Measurements from ENCODE around the gene MAP7. TPM values are rescaled to one million over a fixed set of nuclear protein-coding genes. Genes with fewer than 3 reads are reported as not detected.

Gene MAP7
- total and polyA plus RNA-seq, 2 experiments from 2014 or later, result 44.7 to 49.2 TPM

- TF ChIP-seq ETS1 (IDR thresholded peaks at IDR 0.05) (no peak), STAT1 (IDR thresholded peaks at IDR 0.05; ENCODE audit: unreplicated experiment) (no peak), ZNF462 (CRISPR knock-in tag; IDR thresholded peaks at IDR 0.05) (no peak), ZNF114 (CRISPR knock-in tag; IDR thresholded peaks at IDR 0.05) (no peak), POLR2AphosphoS5 (IDR thresholded peaks at IDR 0.05; ENCODE audit: low read depth) (no peak), CREB1 (CRISPR knock-in tag; IDR thresholded peaks at IDR 0.05; ENCODE audit: low read depth) (no peak), EZH2 (IDR thresholded peaks at IDR 0.05; ENCODE audit: low read depth, unreplicated experiment) (no peak)
Observed at GRCh38 chr6:136343275-136343674, 206.9 kb downstream of the MAP7 start (continued).

GRCh38 chr6:136341967-136342366, 208.3 kb downstream of the MAP7 start:
- no peaks in the 10 kb centered on the region for H3K9me2 ChIP-seq (ENCODE audit: insufficient read depth)
- H3K36me3 Mint-ChIP-seq (ENCODE audit: low read depth), result peaks cover 19% of the 10 kb centered on the region
- no peak overlapping the region for H3K4me3 ChIP-seq
- H3K79me2 ChIP-seq (replicated peaks; ENCODE audit: insufficient read depth), result no peaks in the 10 kb centered on the region
- ATAC-seq (no peak), DNase-seq (ENCODE audit: low spot score) (no peak)
- no peak overlapping the region for H3K4me2 ChIP-seq
- no peaks in the 10 kb centered on the region for H3K27me3 ChIP-seq (ENCODE audit: insufficient read depth)
- no peaks in the 10 kb centered on the region for H3F3A ChIP-seq (replicated peaks; ENCODE audit: low read depth)
- no peak overlapping the region for H3K27ac Mint-ChIP-seq
- no peaks in the 10 kb centered on the region for H3K9me3 Mint-ChIP-seq
- H3K4me3 Mint-ChIP-seq, result no peak overlapping the region
- H3K27me3 Mint-ChIP-seq (ENCODE audit: insufficient read depth, low read depth, poor library complexity), result peaks cover 1% of the 10 kb centered on the region
- H3K27ac ChIP-seq (ENCODE audit: low read depth), result no peak overlapping the region
- TF ChIP-seq NANOG (IDR thresholded peaks at IDR 0.05; ENCODE audit: borderline replicate concordance) (no peak), CTCF (conservative IDR thresholded peaks at IDR 0.05; ENCODE audit: low read depth in 2 of 2) (peak in 1 of 2 experiments; percentile 21; a peak in 2 of 4 replicates), STAT1 (IDR thresholded peaks at IDR 0.05; ENCODE audit: unreplicated experiment) (no peak)
- peaks cover 3% of the 10 kb centered on the region; the same call in 1 of the 2 replicates for H3K4me1 ChIP-seq (ENCODE audit: insufficient read depth)
- H3K36me3 ChIP-seq (ENCODE audit: insufficient read depth), result peaks cover 14% of the 10 kb centered on the region; the same call in 1 of the 2 replicates
- H4K20me1 ChIP-seq (replicated peaks; ENCODE audit: insufficient read depth), result no peaks in the 10 kb centered on the region
- H3K4me1 Mint-ChIP-seq, result peaks cover 6% of the 10 kb centered on the region
- H2AFZ ChIP-seq, result no peak overlapping the region
